Thoracic aorta (tissue), 2 donors: ENCODE data around the gene LIME1. TPM values are rescaled to one million over a fixed set of nuclear protein-coding genes. Genes with fewer than 3 reads are reported as not detected.

Source experiments
- ATAC-seq: fragments of 150-250 bp; one replicate; pipeline ENCODE4 v1.8.0; 2017; ENCODE audit warnings: low read depth; ENCODE audit not compliant: insufficient number of reproducible peaks, low FRiP score
- DNase-seq: peaks from one replicate; pipeline ENCODE4 v3.0.0-alpha.2; 2020; ENCODE audit warnings: low spot score
- H3K27ac ChIP-seq, 2 donors: fragments of 200-600 bp; sonication (generic); 1 replicate in 1 of 2; 2 replicates in 1 of 2; pipeline ENCODE4 v1.5.1; 2016; ENCODE audit warnings: mild to moderate bottlenecking in 2 of 2, moderate library complexity in 2 of 2
- H3K27me3 ChIP-seq: fragments of 200-600 bp; sonication (generic); replicated peaks from 2 replicates; pipeline ENCODE4 v1.6.0; 2016; ENCODE audit warnings: mild to moderate bottlenecking; ENCODE audit not compliant: insufficient read depth
- H3K36me3 ChIP-seq: fragments of 200-600 bp; sonication (generic); one replicate; pipeline ENCODE4 v1.5.1; 2016
- H3K4me1 ChIP-seq, 2 donors: fragments of 200-600 bp; sonication (generic); 1 replicate in 1 of 2; 2 replicates in 1 of 2; pipeline versions ENCODE4 v1.5.1 to v1.6.0; 2016; ENCODE audit warnings: low read depth in 2 of 2, mild to moderate bottlenecking in 1 of 2; ENCODE audit not compliant: control insufficient read depth in 1 of 2
- H3K4me3 ChIP-seq: fragments of 200-600 bp; sonication (generic); 2 replicates; pipeline ENCODE4 v1.5.1; 2016; ENCODE audit warnings: mild to moderate bottlenecking
- H3K9me3 ChIP-seq: fragments of 200-600 bp; sonication (generic); 2 replicates; pipeline ENCODE4 v1.5.1; 2016
- total RNA-seq, 2 donors: library from RNA; depleted of rRNA; stranded (reverse); fragments of >200 nt; gene quantifications; one replicate each; pipeline versions ENCODE4 v1.1.0 to v1.2.3, GENCODE V29; 2016
- TF ChIP-seq, protein P1 (sequence below): fragments of 200-600 bp; sonication (generic); IDR thresholded peaks from one replicate; pipeline ENCODE4 v1.5.1; 2019; ENCODE audit warnings: antibody characterized with exemption

The LIME1 gene
- total RNA-seq, 2 donors from 2014 or later = 15.6 to 26.5 TPM

DNA sequence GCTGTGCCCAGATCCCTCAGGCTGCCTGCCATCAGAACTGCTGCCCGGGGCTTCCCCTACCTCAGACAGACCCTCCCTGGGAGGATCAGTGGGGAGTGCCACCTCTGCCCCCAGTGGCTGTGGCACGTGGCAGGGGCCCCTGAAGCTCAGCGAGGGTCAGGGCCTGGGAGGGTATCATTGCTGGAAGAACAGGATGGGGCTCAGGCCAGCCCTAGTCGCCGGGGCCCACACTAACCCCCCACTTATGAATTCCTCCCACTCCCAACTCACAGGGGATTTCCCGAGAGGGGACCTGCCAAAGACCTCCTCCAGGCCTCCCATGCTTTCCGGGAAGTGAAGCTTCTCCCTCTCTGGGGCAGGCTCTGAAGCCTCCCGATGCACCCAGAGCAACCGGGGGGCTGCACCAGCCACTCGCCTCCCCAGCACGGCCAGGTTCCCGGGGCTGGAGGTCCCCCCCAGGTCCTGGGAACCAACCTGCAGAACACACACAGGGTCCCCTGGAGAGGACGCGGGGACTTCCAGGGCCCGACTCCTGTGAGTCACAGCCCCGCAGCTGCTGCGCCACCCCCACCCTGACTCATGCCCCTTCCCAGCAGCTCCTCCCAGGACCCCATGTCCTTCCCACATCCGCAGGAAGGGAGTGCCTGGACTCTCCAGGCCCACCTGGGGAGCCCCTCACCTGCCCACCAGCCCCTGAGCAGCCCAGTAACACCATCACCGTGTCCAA lies 37.6 kb upstream of the LIME1 start:
- no peak for DNase-seq
- Histone ChIP-seq H3K27me3 (no peaks in the 10 kb centered on the region), H3K9me3 (no peaks in the 10 kb centered on the region), H3K4me1 (peaks cover 25 to 46% of the 10 kb centered on the region in 2 donors), H3K36me3 (peaks cover 7% of the 10 kb centered on the region), H3K27ac (peak overlapping the region; percentile 51 to 78), H3K4me3 (peak overlapping the region; percentile 40)
- peak; percentile 34 for ATAC-seq
- TF ChIP-seq, protein P1, sequence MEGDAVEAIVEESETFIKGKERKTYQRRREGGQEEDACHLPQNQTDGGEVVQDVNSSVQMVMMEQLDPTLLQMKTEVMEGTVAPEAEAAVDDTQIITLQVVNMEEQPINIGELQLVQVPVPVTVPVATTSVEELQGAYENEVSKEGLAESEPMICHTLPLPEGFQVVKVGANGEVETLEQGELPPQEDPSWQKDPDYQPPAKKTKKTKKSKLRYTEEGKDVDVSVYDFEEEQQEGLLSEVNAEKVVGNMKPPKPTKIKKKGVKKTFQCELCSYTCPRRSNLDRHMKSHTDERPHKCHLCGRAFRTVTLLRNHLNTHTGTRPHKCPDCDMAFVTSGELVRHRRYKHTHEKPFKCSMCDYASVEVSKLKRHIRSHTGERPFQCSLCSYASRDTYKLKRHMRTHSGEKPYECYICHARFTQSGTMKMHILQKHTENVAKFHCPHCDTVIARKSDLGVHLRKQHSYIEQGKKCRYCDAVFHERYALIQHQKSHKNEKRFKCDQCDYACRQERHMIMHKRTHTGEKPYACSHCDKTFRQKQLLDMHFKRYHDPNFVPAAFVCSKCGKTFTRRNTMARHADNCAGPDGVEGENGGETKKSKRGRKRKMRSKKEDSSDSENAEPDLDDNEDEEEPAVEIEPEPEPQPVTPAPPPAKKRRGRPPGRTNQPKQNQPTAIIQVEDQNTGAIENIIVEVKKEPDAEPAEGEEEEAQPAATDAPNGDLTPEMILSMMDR = no peak

DNA sequence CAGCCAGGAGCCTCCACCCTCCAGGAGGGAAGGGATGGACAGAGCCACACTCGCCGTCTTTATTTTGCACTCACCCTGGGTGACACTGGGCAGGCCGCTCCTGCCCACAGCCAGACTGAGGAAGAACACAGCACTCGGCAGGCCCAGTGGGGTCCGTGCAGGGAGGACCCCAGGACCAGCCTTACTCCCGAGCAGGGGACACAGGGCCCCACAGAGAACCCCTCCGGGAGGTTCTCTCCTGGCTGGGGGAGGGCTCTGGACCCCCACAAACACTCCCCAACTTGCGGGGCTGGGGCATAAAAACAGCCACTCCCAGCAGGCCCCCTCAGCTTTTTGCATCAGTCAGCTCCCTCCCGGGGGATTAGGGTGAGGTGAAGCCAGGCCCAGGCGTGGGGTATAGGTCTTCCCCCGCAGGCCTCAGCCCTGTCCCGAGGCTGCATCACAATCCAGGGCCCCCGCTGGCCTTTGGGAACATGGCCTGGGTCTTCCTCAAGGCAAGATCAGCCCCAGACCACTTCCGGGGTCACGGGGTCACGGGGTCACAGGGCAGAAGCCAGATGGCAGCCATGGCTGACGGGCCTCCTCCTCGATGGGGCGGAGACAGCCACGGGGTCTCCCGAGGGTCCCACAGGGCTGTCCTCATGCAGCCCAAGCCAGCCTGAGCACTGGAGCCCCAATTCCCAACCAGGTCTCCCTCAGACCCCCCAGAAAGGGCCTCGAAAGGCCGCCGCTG lies 36.8 kb upstream of the LIME1 start:
- Histone ChIP-seq H3K9me3 (no peaks in the 10 kb centered on the region), H3K4me3 (peak overlapping the region; percentile 40), H3K36me3 (peaks cover 12% of the 10 kb centered on the region), H3K27ac (peak overlapping the region; percentile 51 to 78), H3K4me1 (peaks cover 25 to 46% of the 10 kb centered on the region in 2 donors), H3K27me3 (no peaks in the 10 kb centered on the region)
- no peak for ATAC-seq
- TF ChIP-seq, protein P1 = no peak
- DNase-seq = no peak

DNA sequence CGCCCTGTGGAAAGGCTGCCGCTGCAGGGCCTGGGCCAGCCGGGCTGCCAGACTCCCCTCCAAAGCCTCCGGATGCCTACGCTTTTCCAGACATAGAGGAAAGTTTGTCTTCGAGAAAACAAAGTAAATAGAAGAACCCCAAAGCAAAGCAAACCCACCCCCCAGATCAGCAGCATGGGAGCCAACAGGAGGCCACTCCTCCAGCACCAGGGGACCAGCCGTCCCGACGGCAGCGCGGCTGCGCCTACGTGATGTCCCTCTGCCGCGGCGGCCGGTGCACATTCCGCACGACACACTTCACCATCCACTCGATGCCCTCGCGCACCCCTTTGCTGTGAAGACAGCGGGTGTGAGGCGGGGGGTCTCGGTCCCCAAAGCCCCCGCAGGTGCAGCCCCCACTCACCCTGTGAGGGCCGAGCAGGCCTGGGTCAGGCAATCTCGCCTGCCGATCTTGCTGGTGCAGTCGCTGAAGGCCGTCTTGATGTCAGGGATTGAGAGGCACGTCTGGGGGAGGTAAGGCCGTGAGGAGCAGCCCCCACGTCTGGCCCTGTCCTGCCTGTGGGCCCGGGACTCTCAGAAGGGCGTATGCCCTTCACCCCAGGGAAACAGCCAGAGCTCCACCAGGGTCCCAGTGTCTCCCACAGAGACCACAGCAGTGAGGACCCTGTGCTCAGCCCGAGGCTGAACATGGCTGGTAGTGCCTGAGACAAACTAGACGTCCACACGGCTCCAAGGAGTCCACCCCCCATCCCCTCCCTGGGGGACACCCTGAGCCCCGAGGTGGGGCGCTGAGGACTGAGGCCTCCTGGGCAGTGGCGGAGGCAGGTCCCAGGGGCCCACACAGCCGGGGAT lies 36.0 kb upstream of the LIME1 start:
- Histone ChIP-seq H3K9me3 (no peaks in the 10 kb centered on the region), H3K4me1 (peaks cover 25 to 46% of the 10 kb centered on the region in 2 donors), H3K27me3 (no peaks in the 10 kb centered on the region), H3K27ac (peak overlapping the region in 1 of 2 donors; percentile 78), H3K36me3 (peaks cover 17% of the 10 kb centered on the region), H3K4me3 (no peak overlapping the region)
- no peak for ATAC-seq
- TF ChIP-seq, protein P1 = no peak
- no peak for DNase-seq

DNA sequence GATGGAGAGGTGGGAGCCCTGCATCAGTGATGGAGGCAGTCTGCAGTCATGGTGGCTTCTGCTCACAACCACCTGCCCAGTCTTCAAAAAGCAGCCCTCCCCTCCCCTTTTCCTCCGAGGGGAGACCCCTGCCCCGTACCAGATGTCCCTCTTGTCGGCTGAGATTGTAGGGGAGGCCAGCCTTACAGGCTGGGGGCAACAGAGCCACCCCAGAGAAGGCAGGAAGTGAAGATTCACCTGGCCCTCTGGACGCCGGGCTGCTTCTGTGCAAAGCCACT lies 35.5 kb upstream of the LIME1 start:
- Histone ChIP-seq H3K4me1 (peaks cover 25 to 42% of the 10 kb centered on the region in 2 donors), H3K9me3 (no peaks in the 10 kb centered on the region), H3K27me3 (no peaks in the 10 kb centered on the region), H3K4me3 (no peak overlapping the region), H3K36me3 (peaks cover 23% of the 10 kb centered on the region), H3K27ac (no peak overlapping the region)
- TF ChIP-seq, protein P1 = no peak
- DNase-seq (no peak), ATAC-seq (no peak)
